ENCODE measurements around the gene PTPRN.

The PTPRN gene

DNA sequence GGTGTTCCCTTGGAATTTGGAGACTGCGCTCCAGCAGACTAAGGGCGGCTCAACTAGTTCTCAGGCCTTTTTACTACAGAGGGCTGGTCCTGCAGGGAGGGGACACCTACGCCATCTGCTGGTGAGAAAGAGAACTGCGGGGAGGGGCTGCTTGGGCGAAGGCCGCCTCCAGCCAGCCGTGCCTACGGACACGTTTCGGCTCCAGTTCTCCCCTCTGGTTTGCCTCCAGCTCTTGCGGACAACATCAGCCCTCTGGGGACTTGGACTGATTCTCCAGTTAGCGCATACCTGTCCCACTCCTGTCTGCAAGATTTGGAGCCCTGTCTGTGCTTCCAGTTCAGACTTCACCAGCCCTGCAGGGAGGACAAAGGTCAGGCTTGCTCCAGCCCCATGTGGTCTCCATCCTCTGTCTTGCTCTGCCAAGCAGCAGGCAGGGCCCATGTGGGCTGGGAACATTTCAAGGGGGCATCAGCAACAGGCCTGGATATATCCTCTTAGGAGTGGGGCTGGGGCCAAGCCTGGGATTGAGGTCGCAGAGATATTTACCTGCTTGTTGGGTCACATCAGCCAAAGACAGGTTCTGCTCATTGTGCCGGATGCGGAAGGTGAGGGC is 10.3 kb downstream of the PTPRN start:
- H3K4me3 ChIP-seq (replicated peaks; ENCODE audit: low read depth, low read length) = no peak overlapping the region
- TF ChIP-seq CTCF (IDR thresholded peaks at IDR 0.05; ENCODE audit: low read depth, low read length, missing control alignments) = peak; percentile 97
- no peak for DNase-seq (ENCODE audit: extremely low read depth, low read depth)

- no peak for TF ChIP-seq CTCF (IDR thresholded peaks at IDR 0.05; ENCODE audit: low read depth, low read length, missing control alignments)
- H3K4me3 ChIP-seq (replicated peaks; ENCODE audit: low read depth, low read length) = no peak overlapping the region
- no peak for DNase-seq (ENCODE audit: extremely low read depth, low read depth)
Observed at GRCh38 chr2:219297766-219298456, 11.3 kb downstream of the PTPRN start.

DNA sequence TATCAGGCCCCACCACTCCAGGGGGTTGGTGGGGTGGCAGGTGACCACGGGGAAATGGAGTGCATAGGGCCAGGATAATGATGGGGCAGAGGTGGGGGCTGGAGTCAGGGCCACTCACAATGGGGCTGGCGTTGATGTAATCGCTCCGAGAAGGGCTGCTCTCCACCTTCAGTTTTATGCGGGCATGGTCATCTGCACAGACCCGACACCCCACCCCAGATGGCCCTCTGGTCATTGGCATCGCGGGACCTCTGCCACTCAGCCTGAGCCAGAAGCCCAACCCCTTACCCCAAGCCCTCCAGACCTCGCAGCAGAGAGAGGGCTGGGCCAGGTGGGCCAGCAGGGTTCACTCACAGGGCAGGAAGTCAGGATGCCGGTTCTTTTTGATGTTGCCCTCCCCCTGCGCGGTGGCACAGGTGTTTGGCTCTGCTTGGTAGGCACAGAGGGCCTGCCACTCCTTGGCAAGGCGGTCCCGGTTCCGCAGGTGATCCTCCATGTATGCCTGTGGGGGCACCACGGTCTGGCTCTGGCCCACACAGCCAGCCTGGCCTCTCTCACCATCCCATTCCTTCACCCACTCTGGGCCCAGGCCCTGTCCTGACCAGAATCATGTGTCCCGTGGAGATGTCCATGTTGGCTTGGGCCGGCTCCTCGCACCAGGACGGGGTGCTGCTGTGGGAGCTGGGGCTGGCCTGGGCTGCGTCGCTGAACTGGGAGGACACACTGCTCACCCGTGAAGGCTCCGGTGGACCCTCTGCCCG is 12.4 kb downstream of the PTPRN start:
- no peak for TF ChIP-seq CTCF (IDR thresholded peaks at IDR 0.05; ENCODE audit: low read depth, low read length, missing control alignments)
- DNase-seq (ENCODE audit: extremely low read depth, low read depth) = no peak
- no peak overlapping the region for H3K4me3 ChIP-seq (replicated peaks; ENCODE audit: low read depth, low read length)

GRCh38 chr2:219296142-219296541 is 13.1 kb downstream of the PTPRN start:
- DNase-seq (ENCODE audit: extremely low read depth, low read depth) = no peak
- TF ChIP-seq CTCF (IDR thresholded peaks at IDR 0.05; ENCODE audit: low read depth, low read length, missing control alignments) = no peak
- H3K4me3 ChIP-seq (replicated peaks; ENCODE audit: low read depth, low read length) = no peak overlapping the region

GRCh38 chr2:219294356-219295351 is 14.5 kb downstream of the PTPRN start:
- no peak for DNase-seq (ENCODE audit: extremely low read depth, low read depth)
- peak; percentile 91 for TF ChIP-seq CTCF (IDR thresholded peaks at IDR 0.05; ENCODE audit: low read depth, low read length, missing control alignments)
- H3K4me3 ChIP-seq (replicated peaks; ENCODE audit: low read depth, low read length) = peak overlapping the region; percentile 38

- no peak for TF ChIP-seq CTCF (IDR thresholded peaks at IDR 0.05; ENCODE audit: low read depth, low read length, missing control alignments)
- no peak overlapping the region for H3K4me3 ChIP-seq (replicated peaks; ENCODE audit: low read depth, low read length)
- DNase-seq (ENCODE audit: extremely low read depth, low read depth) = no peak
Observed at GRCh38 chr2:219293736-219294231, 15.4 kb downstream of the PTPRN start.
